Activated effector memory CD4-positive, alpha-beta T cell treated with Interleukin-2 at 50 U/mL for 16 hours (primary cell): ENCODE results near the gene NAPB.

Experiments used
- DNase-seq: peaks from one replicate; pipeline ENCODE4 v3.0.0-alpha.2; 2020

The NAPB gene

GRCh38 chr20:23437126-23437899, 16.0 kb upstream of the NAPB start:
- no peak for DNase-seq

- DNase-seq: no peak
These were observed 15.4 kb upstream of the NAPB start for GRCh38 chr20:23436681-23437080.

- no peak for DNase-seq
These were observed 14.6 kb upstream of the NAPB start for GRCh38 chr20:23435626-23436539.

- no peak for DNase-seq
These were observed 13.4 kb upstream of the NAPB start for GRCh38 chr20:23434521-23435313.

GRCh38 chr20:23433628-23434027, 12.3 kb upstream of the NAPB start:
- no peak for DNase-seq

GRCh38 chr20:23425129-23425528, 3.8 kb upstream of the NAPB start:
- no peak for DNase-seq

GRCh38 chr20:23419995-23420901, 1.0 kb downstream of the NAPB start:
- peak; percentile 31 for DNase-seq

GRCh38 chr20:23419657-23419994, 1.7 kb downstream of the NAPB start:
- no peak for DNase-seq

GRCh38 chr20:23417861-23418260, 3.4 kb downstream of the NAPB start:
- DNase-seq: no peak

- DNase-seq: no peak
These were observed 5.2 kb downstream of the NAPB start for GRCh38 chr20:23415959-23416583.

- no peak for DNase-seq
These were observed 5.7 kb downstream of the NAPB start for GRCh38 chr20:23415555-23415954.

- DNase-seq: no peak
These were observed 6.6 kb downstream of the NAPB start for GRCh38 chr20:23414526-23415188.

GRCh38 chr20:23413862-23414422, 7.3 kb downstream of the NAPB start:
- no peak for DNase-seq

GRCh38 chr20:23412026-23412425, 9.3 kb downstream of the NAPB start:
- no peak for DNase-seq

- no peak for DNase-seq
These were observed 10.2 kb downstream of the NAPB start for GRCh38 chr20:23410916-23411695.

GRCh38 chr20:23409800-23410199, 11.5 kb downstream of the NAPB start:
- no peak for DNase-seq

- no peak for DNase-seq
These were observed 12.3 kb downstream of the NAPB start for GRCh38 chr20:23408957-23409356.

- DNase-seq: no peak
These were observed 13.4 kb downstream of the NAPB start for GRCh38 chr20:23407781-23408464.

- no peak for DNase-seq
These were observed 14.4 kb downstream of the NAPB start for GRCh38 chr20:23406880-23407279.
